Astrocyte (in vitro differentiated cells and primary cell): ENCODE measurements around the gene PRKG1.

ENCODE experiments used
- EZH2 ChIP-seq: IDR thresholded peaks from 2 replicates; pipeline ENCODE4 v1.6.1; 2012; ENCODE audit warnings: mild to moderate bottlenecking, low read length, inconsistent platforms; ENCODE audit not compliant: insufficient read depth
- TF ChIP-seq, protein P1 (sequence below): IDR thresholded peaks from 2 replicates; pipeline ENCODE4 v1.5.1; 2011; ENCODE audit warnings: low read depth, mild to moderate bottlenecking, inconsistent platforms, low read length, moderate library complexity; ENCODE audit not compliant: insufficient read depth

DNA sequence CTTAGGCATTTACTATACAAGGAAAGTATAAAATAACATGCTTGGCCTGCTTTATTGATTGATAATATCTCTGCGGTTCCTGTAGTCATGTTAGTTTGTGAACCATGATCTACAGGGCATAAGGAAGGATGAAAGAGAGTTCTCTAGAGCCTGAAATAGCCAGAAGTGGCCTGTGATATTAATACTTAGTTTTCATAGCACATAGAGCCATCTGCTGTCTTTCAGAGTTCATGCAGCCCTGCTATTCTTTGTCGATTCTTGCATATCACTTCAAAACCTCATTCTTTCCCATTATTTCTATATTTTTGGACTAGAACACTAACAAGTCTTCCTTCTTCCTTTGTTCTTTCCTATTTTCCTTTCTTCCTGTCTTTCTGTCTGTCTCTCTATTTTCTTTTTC lies 26.4 kb upstream of the PRKG1 start:
- TF ChIP-seq, protein P1, sequence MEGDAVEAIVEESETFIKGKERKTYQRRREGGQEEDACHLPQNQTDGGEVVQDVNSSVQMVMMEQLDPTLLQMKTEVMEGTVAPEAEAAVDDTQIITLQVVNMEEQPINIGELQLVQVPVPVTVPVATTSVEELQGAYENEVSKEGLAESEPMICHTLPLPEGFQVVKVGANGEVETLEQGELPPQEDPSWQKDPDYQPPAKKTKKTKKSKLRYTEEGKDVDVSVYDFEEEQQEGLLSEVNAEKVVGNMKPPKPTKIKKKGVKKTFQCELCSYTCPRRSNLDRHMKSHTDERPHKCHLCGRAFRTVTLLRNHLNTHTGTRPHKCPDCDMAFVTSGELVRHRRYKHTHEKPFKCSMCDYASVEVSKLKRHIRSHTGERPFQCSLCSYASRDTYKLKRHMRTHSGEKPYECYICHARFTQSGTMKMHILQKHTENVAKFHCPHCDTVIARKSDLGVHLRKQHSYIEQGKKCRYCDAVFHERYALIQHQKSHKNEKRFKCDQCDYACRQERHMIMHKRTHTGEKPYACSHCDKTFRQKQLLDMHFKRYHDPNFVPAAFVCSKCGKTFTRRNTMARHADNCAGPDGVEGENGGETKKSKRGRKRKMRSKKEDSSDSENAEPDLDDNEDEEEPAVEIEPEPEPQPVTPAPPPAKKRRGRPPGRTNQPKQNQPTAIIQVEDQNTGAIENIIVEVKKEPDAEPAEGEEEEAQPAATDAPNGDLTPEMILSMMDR = no peak
- TF ChIP-seq EZH2 = no peak
